ENCODE data around the gene ZNF574. TPM values are rescaled to one million over a fixed set of nuclear protein-coding genes. Genes with fewer than 3 reads are reported as not detected.
A peak's percentile ranks its signal among the peaks of the same experiment; 100 is the strongest.

The ZNF574 gene
- total RNA-seq, 4 donors from 2014 or later = 14.4 to 25.3 (median 17.1) TPM

- Histone ChIP-seq H3K9me3 (no peaks in the 10 kb centered on the region), H3K36me3 (peaks cover 0 to 15% of the 10 kb centered on the region in 2 donors), H3K4me1 (peaks cover 0 to 52% (median 9%) of the 10 kb centered on the region in 3 donors), H3K27me3 (no peaks in the 10 kb centered on the region), H3K27ac (peak within 1 kb of the TSS; percentile 26 to 83 (median 78)), H3K4me3 (peak within 1 kb of the TSS; percentile 50 to 62)
- peak; percentile 64 for ATAC-seq
- 0 to 5% methylated on average over 4 of the region's 29 CpGs for WGBS, 2 donors (ENCODE audit: low coverage in 1 of 2)
- peak; percentile 22 to 24 for TF ChIP-seq POLR2A (IDR thresholded peaks at IDR 0.05)
- no peak for TF ChIP-seq CTCF (IDR thresholded peaks at IDR 0.05)
- peak; percentile 34 for TF ChIP-seq POLR2AphosphoS5 (IDR thresholded peaks at IDR 0.05)
- TF ChIP-seq EP300 (IDR thresholded peaks at IDR 0.05) = no peak
Observed at GRCh38 chr19:42069619-42070351, 6.2 kb upstream of the ZNF574 start, which contains the start of gene GRIK5. GRIK5 (minus strand) TSS chr19:42070206; CDS start chr19:42065770, 4,436 bp downstream.

- Histone ChIP-seq H3K36me3 (peaks cover 0 to under 1% of the 10 kb centered on the region in 2 donors), H3K27ac (no peak overlapping the region), H3K4me1 (peaks cover 0 to 57% (median 13%) of the 10 kb centered on the region in 3 donors), H3K4me3 (no peak overlapping the region), H3K9me3 (no peaks in the 10 kb centered on the region), H3K27me3 (no peaks in the 10 kb centered on the region)
- WGBS, 2 donors (ENCODE audit: low coverage in 1 of 2) = 83 to 92% methylated on average over 2 to 9 of the region's 12 CpGs
- TF ChIP-seq EP300 (IDR thresholded peaks at IDR 0.05) = no peak
- no peak for TF ChIP-seq CTCF (IDR thresholded peaks at IDR 0.05)
- TF ChIP-seq POLR2AphosphoS5 (IDR thresholded peaks at IDR 0.05) = no peak
- TF ChIP-seq POLR2A (IDR thresholded peaks at IDR 0.05) = no peak
- ATAC-seq = no peak
Observed at GRCh38 chr19:42071247-42071646, 4.7 kb upstream of the ZNF574 start.

GRCh38 chr19:42074513-42075363 lies 1.2 kb upstream of the ZNF574 start:
- 46 to 70% methylated on average over 12 to 13 of the region's 27 CpGs for WGBS, 2 donors (ENCODE audit: low coverage in 1 of 2)
- ATAC-seq = no peak
- TF ChIP-seq EP300 (IDR thresholded peaks at IDR 0.05) = no peak
- no peak for TF ChIP-seq POLR2A (IDR thresholded peaks at IDR 0.05)
- TF ChIP-seq CTCF (IDR thresholded peaks at IDR 0.05) = no peak
- no peak for TF ChIP-seq POLR2AphosphoS5 (IDR thresholded peaks at IDR 0.05)

GRCh38 chr19:42075364-42075615 lies 676 bp upstream of the ZNF574 start:
- Histone ChIP-seq H3K36me3 (peaks cover 0 to 20% of the 10 kb centered on the region in 2 donors), H3K4me1 (peaks cover 0 to 41% (median 19%) of the 10 kb centered on the region in 3 donors), H3K4me3 (peak overlapping the region; percentile 55 to 67), H3K27me3 (no peaks in the 10 kb centered on the region), H3K9me3 (no peaks in the 10 kb centered on the region), H3K27ac (peak overlapping the region; percentile 85 to 97 (median 96))
- 0 to 11% methylated on average over 3 of the region's 3 CpGs for WGBS, 2 donors (ENCODE audit: low coverage in 1 of 2)
- TF ChIP-seq CTCF (IDR thresholded peaks at IDR 0.05) = no peak
- TF ChIP-seq EP300 (IDR thresholded peaks at IDR 0.05) = no peak
- TF ChIP-seq POLR2AphosphoS5 (IDR thresholded peaks at IDR 0.05) = no peak
- no peak for TF ChIP-seq POLR2A (IDR thresholded peaks at IDR 0.05)
- no peak for ATAC-seq

More at GRCh38 chr19:42074513-42075363, 1.2 kb upstream of the ZNF574 start:
- H3K4me1 ChIP-seq = peaks cover 0 to 47% (median 21%) of the 10 kb centered on the region in 3 donors
- H3K9me3 ChIP-seq = no peaks in the 10 kb centered on the region
- no peaks in the 10 kb centered on the region for H3K27me3 ChIP-seq
- peaks cover 0 to 14% of the 10 kb centered on the region in 2 donors for H3K36me3 ChIP-seq
- peak overlapping the region; percentile 55 to 67 for H3K4me3 ChIP-seq
- peak overlapping the region; percentile 85 to 97 (median 96) for H3K27ac ChIP-seq
